Transverse colon (tissue), 4 donors: ENCODE results near the gene DNASE1L2. TPM values are rescaled to one million over a fixed set of nuclear protein-coding genes. Genes with fewer than 3 reads are reported as not detected.

Experiments
- DNase-seq: peaks from one replicate; pipeline ENCODE4 v3.0.0-alpha.2; 2019
- H3K27ac ChIP-seq, 4 donors: fragments of 200-600 bp; sonication (generic); 2 replicates each; pipeline ENCODE4 v1.5.1; 2016 to 2018; ENCODE audit warnings: inconsistent platforms in 4 of 4
- H3K27me3 ChIP-seq: fragments of 200-600 bp; sonication (generic); 2 replicates; pipeline ENCODE4 v1.5.1; 2017; ENCODE audit warnings: inconsistent platforms
- H3K36me3 ChIP-seq, 4 donors: fragments of 200-600 bp; sonication (generic); 2 replicates each; pipeline ENCODE4 v1.5.1; 2017 to 2019; ENCODE audit warnings: inconsistent platforms in 4 of 4
- H3K4me1 ChIP-seq, 4 donors: fragments of 200-600 bp; sonication (generic); 2 replicates each; pipeline ENCODE4 v1.5.1; 2017 to 2020; ENCODE audit warnings: inconsistent platforms in 4 of 4
- H3K4me3 ChIP-seq, 4 donors: fragments of 200-600 bp; sonication (generic); 1 replicate in 1 of 4; 2 replicates in 3 of 4; pipeline versions ENCODE4 v1.5.1 to v1.6.1; 2017 to 2019; ENCODE audit warnings: inconsistent platforms in 4 of 4
- H3K9me3 ChIP-seq, 2 donors: fragments of 200-600 bp; sonication (generic); 2 replicates each; pipeline ENCODE4 v1.5.1; 2017 to 2019; ENCODE audit warnings: inconsistent platforms in 2 of 2
- CTCF ChIP-seq, 5 experiments: fragments of 200-600 bp in 3 of 5; fragments of 450-650 bp in 2 of 5; sonication (generic) in 3 of 5; IDR thresholded peaks; 1 replicate in 2 of 5; 2 replicates in 3 of 5; pipeline ENCODE4 v1.5.1; 2016 to 2017; ENCODE audit warnings: antibody characterized with exemption in 5 of 5, inconsistent platforms in 3 of 5, mild to moderate bottlenecking in 2 of 5, moderate library complexity in 1 of 5
- EP300 ChIP-seq: sonication (generic); formaldehyde crosslinking; IDR thresholded peaks from one replicate; pipeline ENCODE4 v1.6.1; 2017; ENCODE audit warnings: antibody characterized with exemption, low read depth
- POLR2A ChIP-seq: fragments of 450-650 bp; IDR thresholded peaks from one replicate; pipeline ENCODE4 v1.6.1; 2016; ENCODE audit warnings: antibody characterized with exemption, mild to moderate bottlenecking, moderate library complexity
- POLR2AphosphoS5 ChIP-seq, 3 donors: sonication (generic); formaldehyde crosslinking; IDR thresholded peaks; one replicate each; pipeline ENCODE4 v1.6.1; 2016; ENCODE audit warnings: antibody characterized with exemption in 3 of 3
- WGBS, 2 donors: methylation state at CpG; one replicate each; pipeline ENCODE4 v1.1.5; 2018; ENCODE audit warnings: low coverage in 1 of 2; 5-methylcytosine and 5-hydroxymethylcytosine counted together
- in situ Hi-C, 4 donors: fragments of 200-750 bp; cut with MboI; loops; one replicate each; pipeline versions ENCODE4 v1.15.0 to v1.15.1; 2017; ENCODE audit warnings: low sequenced_read_pairs in 3 of 4, low pct_ligation_motif_present in 1 of 4, low pct_unique_long_range_greater_than_20kb in 1 of 4
- intact Hi-C: fragments of 100-400 bp; cut with DNase I; formaldehyde crosslinking; loops from one replicate; pipeline ENCODE4 v1.15.1; 2023; ENCODE audit warnings: low total_unique reads
- total RNA-seq, 4 donors: library from RNA; depleted of rRNA; stranded (reverse); fragments of >200 nt; gene quantifications; one replicate each; pipeline ENCODE4 v1.1.0, GENCODE V29; 2016

DNASE1L2 gene
- total RNA-seq, 4 donors from 2014 or later: 0.55 to 3.0 (median 0.64) TPM; not detected in 1

GRCh38 chr16:2228161-2228824 lies 8.0 kb upstream of the DNASE1L2 start:
- 80 to 94% methylated on average over 5 to 25 of the region's 25 CpGs for WGBS, 2 donors
- H3K4me3 ChIP-seq: no peak overlapping the region
- no peak for DNase-seq
- H3K27ac ChIP-seq: no peak overlapping the region
- peaks cover 0 to 38% (median 14%) of the 10 kb centered on the region in 4 donors for H3K36me3 ChIP-seq
- no peaks in the 10 kb centered on the region for H3K27me3 ChIP-seq
- no peaks in the 10 kb centered on the region for H3K9me3 ChIP-seq
- H3K4me1 ChIP-seq: peaks cover 8 to 31% (median 22%) of the 10 kb centered on the region in 4 donors
- in situ Hi-C loops: no loop called here
- TF ChIP-seq CTCF (IDR thresholded peaks at IDR 0.05) (no peak), POLR2A (no peak), EP300 (no peak), POLR2AphosphoS5 (IDR thresholded peaks at IDR 0.05) (no peak)
- intact Hi-C loops: no loop called here

GRCh38 chr16:2229091-2229490 lies 7.2 kb upstream of the DNASE1L2 start:
- TF ChIP-seq POLR2A: no peak
- in situ Hi-C loops (no loop called here), intact Hi-C loops (no loop called here)
- H3K4me1 ChIP-seq: peaks cover 8 to 30% (median 20%) of the 10 kb centered on the region in 4 donors
- peaks cover 0 to 46% (median 14%) of the 10 kb centered on the region in 4 donors for H3K36me3 ChIP-seq
- H3K4me3 ChIP-seq: no peak overlapping the region
- H3K27ac ChIP-seq: no peak overlapping the region
- no peaks in the 10 kb centered on the region for H3K9me3 ChIP-seq
- no peaks in the 10 kb centered on the region for H3K27me3 ChIP-seq
- WGBS, 2 donors: 93% methylated on average over 12 of the region's 12 CpGs; no CpG with 5 or more reads in 1 of the 2 donors
- no peak for DNase-seq

- TF ChIP-seq EP300 (no peak), POLR2AphosphoS5 (IDR thresholded peaks at IDR 0.05) (no peak), POLR2A (no peak), CTCF (IDR thresholded peaks at IDR 0.05) (no peak)
- no peak overlapping the region for H3K27ac ChIP-seq
- H3K4me1 ChIP-seq: peaks cover 3 to 23% (median 14%) of the 10 kb centered on the region in 4 donors
- DNase-seq: no peak
- intact Hi-C loops: loop anchor here (10.0 kb wide), 1 partner anchor 225 kb away; the partner anchor contains the start of gene ZNF598
- 93% methylated on average over 23 of the region's 23 CpGs; no CpG with 5 or more reads in 1 of the 2 donors for WGBS, 2 donors
- in situ Hi-C loops: no loop called here
- no peaks in the 10 kb centered on the region for H3K9me3 ChIP-seq
- peaks cover 0 to 53% (median 14%) of the 10 kb centered on the region in 4 donors for H3K36me3 ChIP-seq
- no peaks in the 10 kb centered on the region for H3K27me3 ChIP-seq
- H3K4me3 ChIP-seq: no peak overlapping the region
Observed at GRCh38 chr16:2229632-2230250, 6.5 kb upstream of the DNASE1L2 start.

- Histone ChIP-seq H3K4me1 (peaks cover 3 to 19% (median 8%) of the 10 kb centered on the region in 4 donors), H3K36me3 (peaks cover 0 to 57% (median 17%) of the 10 kb centered on the region in 4 donors), H3K9me3 (no peaks in the 10 kb centered on the region), H3K4me3 (no peak overlapping the region), H3K27me3 (peaks cover 3% of the 10 kb centered on the region), H3K27ac (no peak overlapping the region)
- TF ChIP-seq EP300 (no peak), POLR2A (no peak), POLR2AphosphoS5 (IDR thresholded peaks at IDR 0.05) (no peak), CTCF (IDR thresholded peaks at IDR 0.05) (no peak)
- DNase-seq: no peak
- intact Hi-C loops: loop anchor here (10.0 kb wide), 1 partner anchor 226 kb away; the partner anchor contains the start of gene ZNF598
- 92% methylated on average over 13 of the region's 13 CpGs; no CpG with 5 or more reads in 1 of the 2 donors for WGBS, 2 donors
- in situ Hi-C loops: no loop called here
Observed at GRCh38 chr16:2230376-2230775, 5.9 kb upstream of the DNASE1L2 start.
